GM20000 (cell line): ENCODE measurements around the gene PDGFC.

ENCODE experiments used
- DNase-seq: peaks from one replicate; pipeline ENCODE4 v3.0.0; 2012; ENCODE audit warnings: low spot score
- CTCF ChIP-seq: IDR thresholded peaks from 2 replicates; pipeline ENCODE4 v1.5.1; 2012; ENCODE audit warnings: mild to moderate bottlenecking, control low read depth; ENCODE audit errors: extremely low read depth, missing control alignments

Gene PDGFC

GRCh38 chr4:156971676-156972378 is at the start of gene PDGFC:
Gene PDGFC (minus strand): TSS chr4:156971799. CDS start chr4:156970903, 896 bp downstream.
- peak; percentile 56 for DNase-seq

GRCh38 chr4:157020882-157021281 is 49.3 kb upstream of the PDGFC start:
- TF ChIP-seq CTCF, result no peak
- no peak for DNase-seq

More at GRCh38 chr4:156971676-156972378, at the start of gene PDGFC:
- TF ChIP-seq CTCF, result no peak

- DNase-seq, result no peak
- TF ChIP-seq CTCF, result no peak
Observed at GRCh38 chr4:157018920-157019490, 47.4 kb upstream of the PDGFC start.

GRCh38 chr4:157014621-157015591 is 43.3 kb upstream of the PDGFC start:
- DNase-seq, result no peak
- TF ChIP-seq CTCF, result no peak

- DNase-seq, result no peak
- no peak for TF ChIP-seq CTCF
Observed at GRCh38 chr4:157013656-157014055, 42.1 kb upstream of the PDGFC start.

- TF ChIP-seq CTCF, result no peak
- DNase-seq, result no peak
Observed at GRCh38 chr4:157012781-157013180, 41.2 kb upstream of the PDGFC start.

GRCh38 chr4:157012296-157012695 is 40.7 kb upstream of the PDGFC start:
- DNase-seq, result no peak
- no peak for TF ChIP-seq CTCF
